Neural crest cell (in vitro differentiated cells): ENCODE measurements around the gene CAMK2D. TPM values are rescaled to one million over a fixed set of nuclear protein-coding genes. Genes with fewer than 3 reads are reported as not detected.

Experiments used
- DNase-seq: peaks from one replicate; pipeline ENCODE4 v3.0.0; 2021; ENCODE audit warnings: low read depth, mixed read lengths, low spot score
- H3K27ac Mint-ChIP-seq: one replicate; pipeline ENCODE4 v1.8.0; 2021; ENCODE audit warnings: mild to moderate bottlenecking, mixed read lengths; ENCODE audit not compliant: unreplicated experiment
- H3K27me3 Mint-ChIP-seq: 2 replicates; pipeline ENCODE4 v1.8.0; 2021; ENCODE audit warnings: low read depth, mild to moderate bottlenecking, mixed read lengths
- H3K36me3 Mint-ChIP-seq: 2 replicates; pipeline ENCODE4 v1.8.0; 2021; ENCODE audit warnings: low read depth, mild to moderate bottlenecking, mixed read lengths
- H3K4me1 Mint-ChIP-seq: 2 replicates; pipeline ENCODE4 v1.8.0; 2021; ENCODE audit warnings: mixed read lengths
- H3K4me3 Mint-ChIP-seq: one replicate; pipeline ENCODE4 v1.8.0; 2021; ENCODE audit warnings: mild to moderate bottlenecking, mixed read lengths
- H3K9me3 Mint-ChIP-seq: 2 replicates; pipeline ENCODE4 v1.8.0; 2021; ENCODE audit warnings: mixed read lengths
- CTCF ChIP-seq: fragments of 200-600 bp; sonication (generic); conservative IDR thresholded peaks from 2 replicates; pipeline ENCODE4 v1.5.0; 2021; ENCODE audit warnings: antibody characterized with exemption, mild to moderate bottlenecking
- total RNA-seq: library from RNA; stranded (reverse); gene quantifications from 2 replicates; pipeline ENCODE4 v1.2.1, GENCODE V29; 2021

Gene CAMK2D
- total RNA-seq, 1 donor from 2014 or later: 33.7 TPM

DNA sequence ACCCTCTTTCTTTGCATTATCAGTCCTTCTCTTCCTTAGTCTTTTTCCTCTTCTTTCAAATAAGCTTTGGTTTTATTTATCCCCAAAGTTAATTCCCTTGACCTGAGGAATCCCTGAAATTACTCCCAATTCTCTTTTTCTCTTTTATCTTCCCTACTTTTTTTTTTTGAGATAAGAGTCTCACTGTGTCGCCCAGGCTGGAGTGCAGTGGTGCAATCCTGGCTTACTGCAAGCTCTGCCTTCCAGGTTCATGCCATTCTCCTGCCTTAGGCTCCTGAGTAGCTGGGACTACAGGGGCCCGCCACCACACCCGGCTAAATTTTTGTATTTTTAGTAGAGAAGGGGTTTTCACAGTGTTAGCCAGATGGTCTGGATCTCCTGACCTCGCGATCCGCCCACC lies 17.8 kb downstream of the CAMK2D start:
- Mint-ChIP-seq H3K4me1 (peaks cover 3% of the 10 kb centered on the region), H3K9me3 (no peaks in the 10 kb centered on the region), H3K4me3 (no peak overlapping the region), H3K27me3 (no peaks in the 10 kb centered on the region), H3K36me3 (peaks cover 10% of the 10 kb centered on the region), H3K27ac (no peak overlapping the region)
- no peak for TF ChIP-seq CTCF
- no peak for DNase-seq

- Mint-ChIP-seq H3K27ac (no peak overlapping the region), H3K27me3 (no peaks in the 10 kb centered on the region), H3K36me3 (peaks cover 6% of the 10 kb centered on the region), H3K4me1 (peaks cover 3% of the 10 kb centered on the region), H3K4me3 (no peak overlapping the region), H3K9me3 (no peaks in the 10 kb centered on the region)
- no peak for TF ChIP-seq CTCF
- no peak for DNase-seq
Measured at GRCh38 chr4:113742643-113743042, 18.9 kb downstream of the CAMK2D start.

- DNase-seq: no peak
Measured at GRCh38 chr4:113741956-113742355, 19.6 kb downstream of the CAMK2D start.

GRCh38 chr4:113740857-113741379 lies 20.6 kb downstream of the CAMK2D start:
- Mint-ChIP-seq H3K4me1 (peaks cover 3% of the 10 kb centered on the region), H3K27me3 (no peaks in the 10 kb centered on the region), H3K27ac (no peak overlapping the region), H3K9me3 (no peaks in the 10 kb centered on the region), H3K4me3 (no peak overlapping the region), H3K36me3 (peaks cover 7% of the 10 kb centered on the region)
- DNase-seq: no peak
- no peak for TF ChIP-seq CTCF

More at GRCh38 chr4:113741956-113742355, 19.6 kb downstream of the CAMK2D start:
- no peak overlapping the region for H3K27ac Mint-ChIP-seq
- no peak for TF ChIP-seq CTCF
- peaks cover 3% of the 10 kb centered on the region for H3K4me1 Mint-ChIP-seq
- no peaks in the 10 kb centered on the region for H3K9me3 Mint-ChIP-seq
- H3K36me3 Mint-ChIP-seq: peaks cover 4% of the 10 kb centered on the region
- no peaks in the 10 kb centered on the region for H3K27me3 Mint-ChIP-seq
- H3K4me3 Mint-ChIP-seq: no peak overlapping the region

DNA sequence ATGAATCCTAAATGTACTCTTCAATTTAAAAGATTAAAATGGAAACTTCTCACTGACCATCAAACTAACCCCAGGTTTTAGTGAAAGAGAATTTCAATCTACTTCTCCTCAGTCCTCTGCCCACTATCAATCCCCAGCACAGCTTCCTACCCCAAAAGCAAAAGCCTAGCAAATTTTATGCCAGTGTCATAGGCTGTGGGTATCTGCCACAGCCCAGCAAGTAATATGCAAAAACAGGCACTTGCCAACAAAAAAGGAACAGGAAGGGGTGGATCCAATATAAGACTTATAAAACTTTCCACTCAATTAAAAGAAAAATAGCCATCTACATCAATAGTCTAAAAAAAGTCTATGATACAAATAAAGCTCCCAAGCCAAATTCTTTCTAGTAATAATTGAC lies 22.3 kb downstream of the CAMK2D start:
- H3K27ac Mint-ChIP-seq: peak overlapping the region; percentile 63
- no peaks in the 10 kb centered on the region for H3K27me3 Mint-ChIP-seq
- no peak overlapping the region for H3K4me3 Mint-ChIP-seq
- H3K36me3 Mint-ChIP-seq: peaks cover 10% of the 10 kb centered on the region
- no peak for TF ChIP-seq CTCF
- H3K4me1 Mint-ChIP-seq: peaks cover 3% of the 10 kb centered on the region
- no peaks in the 10 kb centered on the region for H3K9me3 Mint-ChIP-seq
- no peak for DNase-seq
